ENCODE results near the gene KCTD19.
"Not testable (repeated sequence)": the region's sequence is repeated elsewhere in the genome, so short reads cannot be mapped to it uniquely, and the experiment has no call there.

The KCTD19 gene

GRCh38 chr16:67326472-67327309, at the start of gene KCTD19, which contains the start of gene LRRC36:
KCTD19 (minus strand) TSS chr16:67326741; CDS start chr16:67326707, 34 bp downstream.
LRRC36 (plus strand) TSS chr16:67326815; CDS start chr16:67326863, 48 bp downstream.
- DNase-seq = peak; percentile 23

- not testable (repeated sequence) for DNase-seq
Observed at GRCh38 chr16:67376012-67376411, 49.5 kb upstream of the KCTD19 start.

DNA sequence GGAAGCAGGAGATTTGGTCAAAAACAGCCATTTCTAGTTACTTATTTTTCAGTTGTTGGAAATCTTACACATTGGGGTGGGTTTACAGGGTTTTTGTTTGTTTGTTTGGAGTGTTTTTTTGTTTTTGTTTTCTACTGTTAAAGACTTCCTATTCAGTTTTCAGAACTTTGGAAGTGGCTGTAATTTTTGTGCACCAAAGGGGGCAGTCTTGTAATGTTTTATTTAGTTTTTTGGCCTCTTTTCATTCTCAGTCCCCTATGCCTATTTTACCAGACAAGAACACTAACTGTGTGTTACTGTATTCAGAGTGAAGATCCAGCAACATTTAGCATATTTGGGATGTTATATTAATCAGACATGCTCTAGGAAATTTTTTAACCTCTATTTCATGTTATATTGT, 46.1 kb upstream of the KCTD19 start:
- peak; percentile 32 for DNase-seq

- no peak for DNase-seq
Observed at GRCh38 chr16:67370661-67371060, 44.1 kb upstream of the KCTD19 start.

- no peak for DNase-seq
Observed at GRCh38 chr16:67364600-67365235, 38.2 kb upstream of the KCTD19 start.

- DNase-seq = no peak
Observed at GRCh38 chr16:67361038-67361437, 34.5 kb upstream of the KCTD19 start.

- DNase-seq = not testable (repeated sequence)
Observed at GRCh38 chr16:67359540-67360269, 33.2 kb upstream of the KCTD19 start.

DNA sequence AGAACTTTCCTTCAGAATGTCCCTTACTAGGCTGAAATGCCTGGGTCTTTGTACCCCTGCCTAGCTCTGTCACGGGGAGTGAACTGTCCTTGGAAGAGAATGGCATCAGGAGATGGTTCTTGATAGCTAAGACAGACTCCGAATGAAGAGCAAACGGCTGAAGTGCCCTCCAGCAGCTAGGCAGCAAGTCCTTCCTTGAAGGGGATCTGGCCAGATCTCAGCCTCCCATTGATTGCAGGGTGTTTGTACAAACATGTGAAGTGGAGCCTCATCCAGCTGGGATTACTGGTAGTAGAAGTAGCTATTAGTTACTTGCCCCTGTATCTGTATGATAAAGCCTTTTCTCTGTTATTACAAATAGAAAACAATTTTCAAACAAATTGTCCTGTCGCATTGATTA, 31.0 kb upstream of the KCTD19 start:
- no peak for DNase-seq

DNA sequence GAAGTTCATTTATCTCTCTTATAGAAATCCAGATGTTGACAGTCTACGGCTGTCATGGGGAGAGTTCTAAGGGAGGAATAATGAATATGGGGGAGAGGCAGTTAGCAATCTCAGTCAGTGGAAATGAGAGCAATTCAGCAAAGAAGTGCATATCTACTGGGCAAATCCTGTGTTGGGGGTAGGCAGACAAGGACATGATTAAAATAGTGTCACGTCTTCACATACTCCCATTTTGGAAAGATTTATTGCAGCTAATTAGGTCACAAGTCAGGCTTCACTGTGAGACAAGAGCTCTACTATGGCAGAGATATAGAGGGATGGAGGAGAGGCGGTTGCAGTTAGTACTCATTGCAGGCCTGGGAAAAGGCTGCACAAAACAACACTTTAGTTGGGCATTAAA, 29.9 kb upstream of the KCTD19 start:
- DNase-seq = no peak

DNA sequence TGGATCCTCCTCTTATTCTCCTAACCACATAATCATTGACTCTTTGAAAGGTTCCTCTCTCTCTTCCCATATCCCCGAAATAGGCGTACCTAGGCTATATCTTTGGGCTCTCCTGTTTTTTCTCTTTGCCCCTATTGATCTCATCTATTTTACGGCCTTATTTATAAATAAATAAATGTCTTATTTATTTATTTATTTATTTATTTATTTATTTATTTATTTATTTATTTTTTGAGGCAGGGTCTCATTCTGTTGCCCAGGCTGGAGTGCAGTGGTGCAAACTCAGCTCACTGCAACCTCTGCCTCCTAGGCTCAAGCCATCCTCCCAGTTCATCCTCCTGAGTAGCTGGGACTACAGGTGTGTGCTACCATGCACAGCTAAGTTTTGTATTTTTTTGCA, 25.9 kb upstream of the KCTD19 start:
- DNase-seq = not testable (repeated sequence)

GRCh38 chr16:67350324-67350723, 23.8 kb upstream of the KCTD19 start:
- DNase-seq = no peak

- peak; percentile 60 for DNase-seq
Observed at GRCh38 chr16:67349172-67349571, 22.6 kb upstream of the KCTD19 start.

DNA sequence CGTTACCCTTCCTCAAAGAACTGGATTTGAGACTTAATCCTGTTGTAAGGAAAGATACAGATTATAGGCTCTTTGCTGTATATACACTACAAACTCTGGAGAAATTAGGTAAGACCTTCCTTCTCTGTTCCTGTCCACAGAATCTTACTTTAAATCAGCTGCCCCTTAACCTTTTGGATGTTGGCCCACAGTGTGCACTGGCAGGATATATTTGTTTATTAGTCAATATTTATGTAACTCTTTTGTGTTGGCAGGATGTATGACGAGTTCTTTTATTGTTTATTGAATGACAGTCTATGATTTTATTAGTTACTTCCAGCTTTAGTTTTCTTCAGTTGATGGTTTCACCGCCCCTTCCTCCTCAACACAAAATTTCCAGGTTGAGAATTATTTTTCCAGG, 19.8 kb upstream of the KCTD19 start:
- DNase-seq = no peak

DNA sequence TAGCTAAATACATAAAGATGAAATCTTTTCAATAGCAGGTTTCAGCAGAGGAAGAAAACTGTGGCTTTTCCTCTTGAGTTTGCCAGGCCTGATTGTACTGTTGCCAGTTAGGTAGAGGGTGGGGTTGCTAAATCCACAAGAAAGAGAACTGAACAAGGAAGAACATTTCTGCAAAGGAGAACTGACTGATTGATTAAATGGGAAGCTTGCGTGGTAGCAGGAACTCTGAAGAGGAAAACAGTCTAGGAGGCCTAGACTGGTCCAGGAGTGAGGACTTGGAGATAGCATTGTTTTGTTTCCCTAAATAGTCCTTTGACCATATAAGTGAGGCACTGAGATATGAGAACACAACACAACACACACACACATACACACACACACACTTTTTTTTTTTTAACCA, 18.9 kb upstream of the KCTD19 start:
- DNase-seq = no peak

DNA sequence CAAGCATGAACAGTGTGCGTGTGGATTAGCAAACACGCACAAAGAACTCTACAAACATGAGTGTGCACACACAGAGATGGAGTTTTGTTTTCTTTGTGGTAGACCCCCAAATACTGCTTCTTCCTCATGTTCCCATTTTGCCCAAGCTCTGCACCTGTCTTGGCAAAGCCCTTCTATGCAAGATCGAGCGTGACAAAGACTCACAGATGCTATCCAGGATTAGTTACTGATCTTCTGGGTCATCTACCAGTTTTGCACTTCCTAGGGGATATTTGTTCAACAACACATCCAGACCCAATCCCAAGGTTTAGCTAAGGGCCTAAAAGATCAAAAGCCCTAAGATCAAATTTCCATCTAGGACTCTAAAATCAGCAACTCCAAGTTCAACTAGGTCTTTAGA, 16.1 kb upstream of the KCTD19 start:
- no peak for DNase-seq

DNA sequence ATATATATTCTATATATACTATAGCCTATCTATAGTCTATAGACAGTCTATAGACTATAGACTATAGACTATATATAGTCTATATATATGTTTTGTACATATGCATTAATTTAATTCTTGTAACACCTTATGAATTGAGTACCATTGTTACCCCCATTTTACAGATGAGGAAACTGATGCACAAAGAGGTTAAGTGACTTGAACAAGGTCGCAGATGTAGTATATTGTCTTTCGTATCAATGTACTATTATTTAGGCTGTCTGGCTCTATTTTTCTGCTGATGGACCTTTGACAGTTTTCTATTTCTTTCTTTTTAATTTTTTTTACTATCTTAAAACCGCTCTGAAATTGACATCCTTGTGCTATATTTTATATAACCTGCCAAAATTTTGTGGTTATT, 14.7 kb upstream of the KCTD19 start:
- no peak for DNase-seq

GRCh38 chr16:67339453-67339852, 12.9 kb upstream of the KCTD19 start:
- no peak for DNase-seq

DNA sequence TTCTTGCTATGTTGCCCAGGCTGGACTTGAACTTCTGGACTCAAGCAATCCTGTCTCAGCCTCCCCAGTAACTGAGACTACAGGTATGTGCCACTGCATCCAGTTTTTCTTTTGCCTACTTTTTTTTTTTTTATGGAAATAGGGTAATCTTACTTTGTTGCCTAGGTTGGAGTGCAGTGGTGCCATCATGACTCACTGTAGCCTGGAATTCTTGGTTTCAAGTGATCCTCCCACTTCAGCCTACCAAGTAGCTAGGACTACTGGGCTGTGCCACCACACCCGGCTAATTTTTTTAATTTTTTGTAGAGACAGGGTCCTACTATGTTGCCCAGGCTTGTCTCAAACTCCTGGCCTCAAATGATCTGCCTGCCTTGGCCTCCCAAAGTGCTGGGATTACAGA, 10.1 kb upstream of the KCTD19 start:
- DNase-seq = no peak

- no peak for DNase-seq
Observed at GRCh38 chr16:67336116-67336515, 9.6 kb upstream of the KCTD19 start.

DNA sequence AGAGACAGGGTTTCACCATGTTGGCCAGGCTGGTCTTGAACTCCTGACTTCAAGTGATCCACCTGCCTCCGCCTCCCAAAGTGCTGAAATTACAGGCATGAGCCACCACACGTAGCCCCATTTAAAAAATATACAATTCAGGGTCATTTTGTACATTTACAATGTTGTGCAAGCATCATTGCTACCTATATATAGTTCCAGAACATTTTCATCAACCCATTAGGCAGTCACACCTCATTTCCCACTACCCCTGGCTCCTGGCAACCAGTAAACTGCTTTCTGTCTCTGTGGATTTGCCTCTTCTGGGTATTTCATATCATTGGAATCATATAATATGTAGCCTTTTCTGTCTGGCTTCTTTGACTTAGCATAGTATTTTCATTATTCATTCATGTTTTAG, 6.8 kb upstream of the KCTD19 start:
- no peak for DNase-seq

DNA sequence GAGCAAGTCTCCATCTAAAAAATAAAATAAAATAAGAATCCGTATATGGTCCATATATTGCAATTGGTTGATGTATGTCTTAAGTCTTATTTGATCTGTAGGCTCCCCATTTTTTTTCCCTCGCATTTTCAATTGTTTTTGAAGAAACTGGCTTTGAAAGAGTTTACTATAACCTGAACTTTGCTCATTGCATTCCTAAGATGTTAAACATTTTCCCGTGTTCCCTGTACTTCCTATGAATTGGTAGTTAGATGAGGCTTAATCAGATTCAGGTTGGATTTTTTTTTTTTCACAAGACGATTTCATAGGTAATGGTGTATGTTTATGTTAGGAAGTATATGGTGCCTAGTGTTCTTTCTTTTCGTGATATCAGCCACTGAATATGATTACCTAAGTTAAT, 3.4 kb upstream of the KCTD19 start:
- no peak for DNase-seq

- no peak for DNase-seq
Observed at GRCh38 chr16:67327743-67328142, 1.2 kb upstream of the KCTD19 start.

GRCh38 chr16:67326115-67326471, 448 bp downstream of the KCTD19 start:
- DNase-seq = no peak

DNA sequence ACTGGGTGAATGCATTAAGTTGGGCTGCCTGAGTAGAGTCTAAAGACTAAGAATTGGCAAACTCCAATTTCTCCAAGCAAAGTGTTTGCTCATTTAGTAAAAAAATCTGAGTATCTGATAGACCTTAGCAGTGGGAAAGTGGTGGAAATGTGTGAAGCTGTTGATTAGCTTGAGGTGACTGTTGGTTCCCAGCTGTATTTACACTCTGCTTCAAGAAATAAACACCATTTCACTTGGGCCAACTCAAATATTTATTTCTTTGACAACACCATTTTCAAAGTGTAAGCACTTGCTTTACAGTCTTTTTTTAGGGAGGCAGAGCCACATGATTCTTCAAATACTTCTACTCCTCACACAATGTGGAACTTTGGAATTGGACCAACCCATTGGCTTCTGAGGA, 8.7 kb downstream of the KCTD19 start:
- no peak for DNase-seq

Measured in RPMI8226 (cell line).